RWPE1 (cell line): ENCODE measurements around the gene OVCA2.

Experiments used
- CTCF ChIA-PET: fragments of 350-600 bp; sonication (Branson Sonifier 250); formaldehyde crosslinking; extraction: SDS; loops from one replicate; lab custom pipeline; 2021; lab: Yijun Ruan, JAX
- POLR2A ChIA-PET: fragments of 400-600 bp; formaldehyde crosslinking; extraction: SDS; loops from one replicate; lab custom pipeline; 2020; ENCODE audit warnings: antibody characterized with exemption; ENCODE audit not compliant: low non-redundant PET; lab: Yijun Ruan, JAX
- DNase-seq: peaks from one replicate; pipeline ENCODE4 v3.0.0; 2012; ENCODE audit warnings: low spot score
- H3K27ac ChIP-seq: fragments of 450-650 bp; 2 replicates; pipeline ENCODE4 v1.5.1; 2017
- CTCF ChIP-seq: fragments of 450-650 bp; conservative IDR thresholded peaks from 2 replicates; pipeline ENCODE4 v1.5.1; 2017; ENCODE audit warnings: low read depth, mild to moderate bottlenecking

OVCA2 gene

GRCh38 chr17:2025622-2026309, 16.1 kb upstream of the OVCA2 start:
- ChIA-PET POLR2A (interaction anchor here (0.6 kb wide), 1 partner anchor 120 kb away, joined by 3 read pairs; no protein-coding TSS in a partner anchor), CTCF (interaction anchor here (0.5 to 3.9 kb wide), 26 partner anchors 10 to 380 kb away, joined by 3 to 53 read pairs (median 3); partner anchors contain the start of gene SCARF1)
- peak; percentile 81 for DNase-seq

GRCh38 chr17:2027528-2028233, 14.1 kb upstream of the OVCA2 start:
- H3K27ac ChIP-seq, result peak overlapping the region; percentile 32; the same call in 1 of the 2 replicates
- ChIA-PET POLR2A (no interaction called here), CTCF (interaction anchor here (0.6 to 0.7 kb wide), 3 partner anchors 39 to 231 kb away, joined by 3 to 4 read pairs (median 3); no protein-coding TSS in a partner anchor)
- DNase-seq, result no peak
- no peak for TF ChIP-seq CTCF

More at GRCh38 chr17:2025622-2026309, 16.1 kb upstream of the OVCA2 start:
- TF ChIP-seq CTCF, result peak; percentile 78
- H3K27ac ChIP-seq, result peak overlapping the region; percentile 83

GRCh38 chr17:2028234-2028614, 13.6 kb upstream of the OVCA2 start:
- H3K27ac ChIP-seq, result peak overlapping the region; percentile 32
- no peak for TF ChIP-seq CTCF
- no peak for DNase-seq
- ChIA-PET CTCF (interaction anchor here (0.6 kb wide), 1 partner anchor 230 kb away, joined by 3 read pairs; no protein-coding TSS in a partner anchor), POLR2A (no interaction called here)

- POLR2A ChIA-PET, result no interaction called here
- CTCF ChIA-PET, result interaction anchor here (0.5 to 0.6 kb wide), 2 partner anchors 163 to 230 kb away, joined by 3 read pairs; no protein-coding TSS in a partner anchor
- no peak for TF ChIP-seq CTCF
- H3K27ac ChIP-seq, result peak overlapping the region; percentile 32
- no peak for DNase-seq
These were observed 13.1 kb upstream of the OVCA2 start for GRCh38 chr17:2028737-2029136.

GRCh38 chr17:2029911-2030778, 11.7 kb upstream of the OVCA2 start, which contains the start of gene DPH1:
TSS of gene DPH1 (plus strand) at chr17:2030153. CDS start at chr17:2030170, 17 bp downstream.
- ChIA-PET CTCF (interaction anchor here (0.5 to 0.7 kb wide), 4 partner anchors 179 to 1492 kb away, joined by 3 to 10 read pairs (median 4); no protein-coding TSS in a partner anchor), POLR2A (no interaction called here)
- peak within 1 kb of the TSS; percentile 76 for H3K27ac ChIP-seq
- peak; percentile 90 for DNase-seq
- TF ChIP-seq CTCF, result no peak
